ENCODE results near the gene DOK6. TPM values are rescaled to one million over a fixed set of nuclear protein-coding genes. Genes with fewer than 3 reads are reported as not detected.

Gene DOK6
- total RNA-seq, 2 donors from 2014 or later, result not detected

GRCh38 chr18:69480460-69480859, 79.8 kb downstream of the DOK6 start:
- DNase-seq (ENCODE audit: low spot score) (no peak), ATAC-seq (no peak)
- peaks cover 14 to 15% of the 10 kb centered on the region in 2 donors for H3K27me3 Mint-ChIP-seq
- no peaks in the 10 kb centered on the region for H3K4me1 Mint-ChIP-seq (ENCODE audit: low read depth in 2 of 2)
- H3K27ac Mint-ChIP-seq, result no peak overlapping the region
- H3K9me3 Mint-ChIP-seq, result no peaks in the 10 kb centered on the region
- no peaks in the 10 kb centered on the region for H3K36me3 Mint-ChIP-seq
- H3K4me3 Mint-ChIP-seq, result no peak overlapping the region

- ATAC-seq (no peak), DNase-seq (ENCODE audit: low spot score) (no peak)
- Mint-ChIP-seq H3K4me1 (ENCODE audit: low read depth in 2 of 2) (no peaks in the 10 kb centered on the region), H3K9me3 (no peaks in the 10 kb centered on the region), H3K36me3 (no peaks in the 10 kb centered on the region), H3K4me3 (no peak overlapping the region), H3K27me3 (peaks cover 14 to 18% of the 10 kb centered on the region in 2 donors), H3K27ac (no peak overlapping the region)
These were observed 82.9 kb downstream of the DOK6 start for GRCh38 chr18:69483574-69483973.

- H3K9me3 Mint-ChIP-seq, result no peaks in the 10 kb centered on the region
- peaks cover 8 to 16% of the 10 kb centered on the region in 2 donors for H3K27me3 Mint-ChIP-seq
These were observed 84.2 kb downstream of the DOK6 start for GRCh38 chr18:69484699-69485396.

GRCh38 chr18:69487488-69488394, 87.1 kb downstream of the DOK6 start:
- Mint-ChIP-seq H3K4me3 (no peak overlapping the region), H3K4me1 (ENCODE audit: low read depth in 2 of 2) (no peaks in the 10 kb centered on the region), H3K27ac (no peak overlapping the region), H3K27me3 (peaks cover 8 to 11% of the 10 kb centered on the region in 2 donors), H3K36me3 (no peaks in the 10 kb centered on the region), H3K9me3 (no peaks in the 10 kb centered on the region)
- DNase-seq (ENCODE audit: low spot score) (no peak), ATAC-seq (no peak)

More at GRCh38 chr18:69484699-69485396, 84.2 kb downstream of the DOK6 start:
- no peak overlapping the region for H3K27ac Mint-ChIP-seq
- no peak overlapping the region for H3K4me3 Mint-ChIP-seq
- no peaks in the 10 kb centered on the region for H3K36me3 Mint-ChIP-seq
- ATAC-seq, result no peak
- no peak for DNase-seq (ENCODE audit: low spot score)
- H3K4me1 Mint-ChIP-seq (ENCODE audit: low read depth in 2 of 2), result no peaks in the 10 kb centered on the region

GRCh38 chr18:69490072-69490471, 89.4 kb downstream of the DOK6 start:
- Mint-ChIP-seq H3K4me3 (no peak overlapping the region), H3K27ac (no peak overlapping the region), H3K9me3 (no peaks in the 10 kb centered on the region), H3K4me1 (ENCODE audit: low read depth in 2 of 2) (no peaks in the 10 kb centered on the region), H3K36me3 (no peaks in the 10 kb centered on the region), H3K27me3 (peaks cover 0 to 4% of the 10 kb centered on the region in 2 donors)
- DNase-seq (ENCODE audit: low spot score), result no peak
- no peak for ATAC-seq

- DNase-seq (ENCODE audit: low spot score), result no peak
- H3K9me3 Mint-ChIP-seq, result no peaks in the 10 kb centered on the region
- no peak overlapping the region for H3K4me3 Mint-ChIP-seq
- no peaks in the 10 kb centered on the region for H3K36me3 Mint-ChIP-seq
- ATAC-seq, result no peak
- no peaks in the 10 kb centered on the region for H3K4me1 Mint-ChIP-seq (ENCODE audit: low read depth in 2 of 2)
- no peak overlapping the region for H3K27ac Mint-ChIP-seq
- peaks cover 0 to 4% of the 10 kb centered on the region in 2 donors for H3K27me3 Mint-ChIP-seq
These were observed 90.1 kb downstream of the DOK6 start for GRCh38 chr18:69490813-69491212.

- DNase-seq (ENCODE audit: low spot score), result no peak
- no peaks in the 10 kb centered on the region for H3K36me3 Mint-ChIP-seq
- H3K27me3 Mint-ChIP-seq, result peaks cover 0 to 4% of the 10 kb centered on the region in 2 donors
- no peaks in the 10 kb centered on the region for H3K9me3 Mint-ChIP-seq
- no peaks in the 10 kb centered on the region for H3K4me1 Mint-ChIP-seq (ENCODE audit: low read depth in 2 of 2)
- no peak overlapping the region for H3K4me3 Mint-ChIP-seq
- H3K27ac Mint-ChIP-seq, result no peak overlapping the region
- no peak for ATAC-seq
These were observed 90.9 kb downstream of the DOK6 start for GRCh38 chr18:69491576-69491975.

GRCh38 chr18:69492861-69493260, 92.2 kb downstream of the DOK6 start:
- H3K36me3 Mint-ChIP-seq, result no peaks in the 10 kb centered on the region
- no peak overlapping the region for H3K27ac Mint-ChIP-seq
- ATAC-seq, result no peak
- no peaks in the 10 kb centered on the region for H3K27me3 Mint-ChIP-seq
- no peak for DNase-seq (ENCODE audit: low spot score)
- no peaks in the 10 kb centered on the region for H3K4me1 Mint-ChIP-seq (ENCODE audit: low read depth in 2 of 2)
- H3K9me3 Mint-ChIP-seq, result no peaks in the 10 kb centered on the region
- no peak overlapping the region for H3K4me3 Mint-ChIP-seq

- no peak overlapping the region for H3K27ac Mint-ChIP-seq
These were observed 94.2 kb downstream of the DOK6 start for GRCh38 chr18:69494841-69495240.

GRCh38 chr18:69495338-69495737, 94.7 kb downstream of the DOK6 start:
- H3K36me3 Mint-ChIP-seq, result no peaks in the 10 kb centered on the region
- no peaks in the 10 kb centered on the region for H3K4me1 Mint-ChIP-seq (ENCODE audit: low read depth in 2 of 2)
- H3K27ac Mint-ChIP-seq, result no peak overlapping the region
- H3K27me3 Mint-ChIP-seq, result peaks cover 5 to 9% of the 10 kb centered on the region in 2 donors
- DNase-seq (ENCODE audit: low spot score) (no peak), ATAC-seq (peak; percentile 9 to 15)
- no peaks in the 10 kb centered on the region for H3K9me3 Mint-ChIP-seq
- H3K4me3 Mint-ChIP-seq, result no peak overlapping the region

More at GRCh38 chr18:69494841-69495240, 94.2 kb downstream of the DOK6 start:
- no peaks in the 10 kb centered on the region for H3K36me3 Mint-ChIP-seq
- H3K9me3 Mint-ChIP-seq, result no peaks in the 10 kb centered on the region
- no peak for DNase-seq (ENCODE audit: low spot score)
- H3K27me3 Mint-ChIP-seq, result peaks cover 0 to 4% of the 10 kb centered on the region in 2 donors
- H3K4me1 Mint-ChIP-seq (ENCODE audit: low read depth in 2 of 2), result no peaks in the 10 kb centered on the region
- no peak overlapping the region for H3K4me3 Mint-ChIP-seq
- peak; percentile 46 to 48 for ATAC-seq

GRCh38 chr18:69495841-69496533, 95.3 kb downstream of the DOK6 start:
- Mint-ChIP-seq H3K4me3 (no peak overlapping the region), H3K27me3 (peaks cover 6 to 12% of the 10 kb centered on the region in 2 donors), H3K4me1 (ENCODE audit: low read depth in 2 of 2) (no peaks in the 10 kb centered on the region), H3K36me3 (no peaks in the 10 kb centered on the region), H3K9me3 (no peaks in the 10 kb centered on the region), H3K27ac (no peak overlapping the region)
- ATAC-seq, result peak in 1 of 2 donors; percentile 48
- DNase-seq (ENCODE audit: low spot score), result no peak

GRCh38 chr18:69518989-69519388, 118.3 kb downstream of the DOK6 start:
- Mint-ChIP-seq H3K27me3 (peaks cover 12% of the 10 kb centered on the region in 2 donors), H3K4me1 (ENCODE audit: low read depth in 2 of 2) (no peaks in the 10 kb centered on the region), H3K4me3 (no peak overlapping the region), H3K36me3 (no peaks in the 10 kb centered on the region), H3K27ac (no peak overlapping the region), H3K9me3 (no peaks in the 10 kb centered on the region)
- no peak for ATAC-seq
- no peak for DNase-seq (ENCODE audit: low spot score)

GRCh38 chr18:69523582-69523981, 122.9 kb downstream of the DOK6 start:
- Mint-ChIP-seq H3K4me3 (no peak overlapping the region), H3K27me3 (peaks cover 6 to 9% of the 10 kb centered on the region in 2 donors), H3K27ac (no peak overlapping the region), H3K9me3 (no peaks in the 10 kb centered on the region), H3K4me1 (ENCODE audit: low read depth in 2 of 2) (no peaks in the 10 kb centered on the region), H3K36me3 (no peaks in the 10 kb centered on the region)
- ATAC-seq (no peak), DNase-seq (ENCODE audit: low spot score) (no peak)

Measured in natural killer cell treated with Interleukin-12 subunit alpha and Interleukin-12 subunit beta and Interleukin-15 and Interleukin-18, amount 100 ng/mL, for 72 hours (primary cell).